Measurements from ENCODE around the gene KCNK4.
A peak's percentile ranks its signal among the peaks of the same experiment; 100 is the strongest.

The KCNK4 gene

DNA sequence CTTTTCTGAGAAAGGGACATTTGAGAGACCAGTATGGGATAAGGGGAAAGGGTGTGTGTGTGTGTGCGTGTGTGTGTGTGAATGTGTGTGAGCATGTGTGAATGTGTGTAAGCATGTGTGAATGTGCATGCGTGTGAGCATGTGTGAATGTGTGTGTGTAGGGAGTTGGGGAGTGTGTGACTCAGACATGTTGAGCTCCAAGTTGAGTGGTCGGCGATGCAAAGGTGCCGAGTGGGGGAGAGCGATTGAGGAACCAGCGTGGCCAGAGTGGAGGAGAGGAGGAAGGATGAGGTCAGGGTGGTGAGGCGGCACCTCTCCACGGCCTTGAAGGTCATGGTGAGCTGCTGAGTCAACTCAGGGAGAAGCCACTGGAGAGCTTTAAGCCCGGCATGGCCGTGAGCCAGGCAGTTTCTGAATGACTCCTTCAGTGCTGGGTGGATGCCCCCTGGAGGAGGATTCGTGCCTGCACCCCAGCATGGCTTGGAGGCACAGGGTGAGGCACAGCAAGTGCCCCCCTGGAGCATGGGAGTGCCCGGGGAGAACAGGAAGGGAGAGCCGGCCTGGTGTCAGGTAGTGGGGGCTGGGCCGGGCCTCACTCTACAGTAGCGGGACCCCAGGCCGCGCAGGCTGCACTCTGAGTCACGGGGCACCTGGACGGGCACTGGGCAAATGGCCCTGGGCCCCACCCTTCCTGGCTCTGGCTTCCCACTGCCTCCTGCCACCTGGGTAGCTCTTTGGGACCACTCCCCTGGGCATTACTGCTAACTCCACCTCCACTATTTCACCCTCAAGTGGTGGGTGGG, 40.7 kb downstream of the KCNK4 start:
- DNase-seq, result no peak

DNA sequence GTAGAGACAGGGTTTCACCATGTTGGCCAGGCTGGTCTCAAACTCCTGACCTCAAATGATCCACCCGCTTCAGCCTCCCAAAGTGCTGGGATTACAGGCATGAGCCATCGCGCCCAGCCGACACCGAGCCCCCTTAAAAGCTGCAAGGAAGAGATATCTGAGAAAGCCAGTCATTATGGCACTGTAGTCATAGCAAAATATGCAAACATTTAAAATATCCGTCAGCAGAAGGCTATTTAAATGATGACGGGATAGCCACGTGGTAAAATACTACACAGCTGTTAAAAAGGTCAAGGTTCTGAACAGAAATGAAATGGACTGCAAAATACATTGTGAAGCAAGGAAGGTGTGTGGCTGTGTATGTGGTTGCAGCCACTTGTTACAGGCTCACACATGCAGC, 42.5 kb downstream of the KCNK4 start:
- DNase-seq, result no peak

DNA sequence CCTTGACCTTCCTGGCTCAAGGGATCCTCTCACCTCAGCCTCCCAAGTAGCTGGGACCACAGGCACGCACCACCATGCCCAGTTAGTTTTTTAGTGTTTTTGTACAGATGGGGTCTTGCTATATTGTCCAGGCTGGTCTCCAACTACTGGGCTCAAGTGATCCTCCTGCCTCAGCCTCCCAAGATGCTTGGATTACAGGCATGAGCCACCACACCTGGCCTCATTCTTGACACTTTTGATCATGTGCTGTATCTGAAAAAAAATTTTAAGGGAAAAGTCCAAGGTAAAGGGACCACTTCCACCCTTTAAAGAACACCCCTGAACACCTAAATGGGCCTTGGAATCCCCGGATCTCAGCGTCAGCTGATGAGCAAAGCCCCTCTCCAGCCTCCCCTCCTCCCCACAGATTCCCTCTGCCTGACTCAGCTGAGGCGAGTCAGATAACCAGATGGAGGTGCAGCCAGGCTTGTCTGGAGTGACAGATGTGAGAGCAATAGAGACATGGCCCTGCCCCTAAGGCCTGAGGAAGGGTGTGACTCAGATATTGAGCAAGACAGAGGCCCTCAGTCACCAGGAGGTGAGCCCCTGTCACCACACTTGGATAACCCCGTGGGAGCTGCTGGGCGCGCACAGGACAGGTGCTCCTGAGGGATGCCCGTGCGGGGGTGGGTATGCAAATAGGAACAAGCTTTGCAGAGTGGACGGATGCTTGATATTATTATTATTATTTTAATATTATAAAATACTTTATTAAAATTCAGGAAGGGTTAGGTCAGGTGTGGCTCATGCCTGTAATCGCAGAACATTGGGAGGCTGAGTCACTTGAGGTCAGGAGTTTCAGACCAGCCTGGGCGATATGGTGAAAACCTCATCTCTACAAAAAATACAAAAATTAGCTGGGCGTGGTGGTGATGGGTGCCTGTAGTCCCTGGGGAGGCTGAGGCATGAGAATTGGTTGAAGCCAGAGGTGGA, 43.9 kb downstream of the KCNK4 start:
- DNase-seq, result peak; percentile 18

DNA sequence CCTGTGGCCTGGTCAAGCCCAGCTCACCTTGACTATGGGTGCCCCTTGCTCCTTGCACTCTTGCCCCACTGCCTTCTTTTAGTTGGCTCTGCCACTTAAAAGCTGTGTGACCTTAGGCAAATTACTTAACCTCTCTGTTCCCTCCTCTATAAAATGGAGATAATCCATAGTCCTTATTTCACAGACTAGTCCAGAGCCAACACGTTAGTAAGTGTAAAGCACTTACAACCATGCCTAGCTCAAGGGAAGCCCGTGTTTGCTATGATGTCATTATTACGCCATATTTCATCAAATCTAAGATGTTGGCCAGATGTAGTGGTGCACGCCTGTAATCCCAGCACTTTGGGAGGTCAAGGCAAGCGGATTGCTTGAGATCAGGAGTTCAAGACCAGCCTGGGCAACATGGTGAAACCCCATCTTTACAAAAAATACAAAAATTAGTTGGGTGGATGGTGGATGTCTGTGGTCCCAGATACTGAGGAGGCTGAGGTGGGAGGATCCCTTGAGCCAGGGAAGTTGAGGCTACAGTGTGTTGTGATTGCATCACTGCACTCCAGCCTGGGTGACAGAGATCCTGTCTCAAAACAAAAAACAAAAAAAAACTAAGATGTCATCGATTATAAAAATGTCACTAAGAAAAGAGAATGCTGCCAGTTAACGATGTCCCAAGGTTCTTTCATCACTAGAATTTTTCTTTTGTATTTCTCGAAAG, 46.6 kb downstream of the KCNK4 start:
- DNase-seq, result no peak

DNA sequence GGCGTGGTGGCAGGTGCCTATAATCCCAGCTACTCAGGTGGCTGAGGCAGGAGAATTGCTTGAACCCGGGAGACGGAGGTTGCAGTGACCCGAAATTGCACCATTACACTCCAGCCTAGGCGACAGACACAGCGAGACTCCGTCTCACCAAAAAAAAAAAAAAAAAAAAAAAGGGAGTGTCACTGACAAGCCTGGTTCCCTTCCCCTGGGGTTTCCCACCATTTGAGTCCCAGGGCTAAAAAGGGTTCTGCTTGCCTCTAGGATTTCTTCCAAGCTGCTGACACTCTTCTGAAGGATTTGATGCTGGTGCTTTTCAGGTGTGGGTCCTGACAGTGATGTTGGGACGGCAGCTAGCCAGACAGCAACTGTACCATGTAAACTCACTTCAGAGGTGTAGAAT, 47.6 kb downstream of the KCNK4 start:
- DNase-seq, result no peak

DNA sequence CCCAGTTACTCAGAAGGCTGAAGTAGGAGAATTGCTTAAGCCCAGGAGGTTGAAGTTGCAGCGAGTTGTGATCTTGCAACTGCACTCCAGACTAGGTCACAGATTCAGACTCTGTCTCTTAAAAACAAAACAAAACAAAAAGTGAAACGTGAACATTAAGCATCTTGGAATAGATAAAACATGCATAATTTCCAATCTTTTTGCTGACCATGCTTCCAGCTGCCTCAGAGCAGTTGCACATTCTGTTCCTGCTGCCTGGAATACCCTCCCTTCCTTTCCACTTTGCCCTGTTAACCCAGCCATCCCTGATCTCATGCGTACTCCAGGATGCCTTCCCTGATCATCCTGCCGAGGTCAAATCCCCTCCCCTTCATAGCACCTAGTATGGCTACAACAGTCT, 48.2 kb downstream of the KCNK4 start:
- no peak for DNase-seq

DNA sequence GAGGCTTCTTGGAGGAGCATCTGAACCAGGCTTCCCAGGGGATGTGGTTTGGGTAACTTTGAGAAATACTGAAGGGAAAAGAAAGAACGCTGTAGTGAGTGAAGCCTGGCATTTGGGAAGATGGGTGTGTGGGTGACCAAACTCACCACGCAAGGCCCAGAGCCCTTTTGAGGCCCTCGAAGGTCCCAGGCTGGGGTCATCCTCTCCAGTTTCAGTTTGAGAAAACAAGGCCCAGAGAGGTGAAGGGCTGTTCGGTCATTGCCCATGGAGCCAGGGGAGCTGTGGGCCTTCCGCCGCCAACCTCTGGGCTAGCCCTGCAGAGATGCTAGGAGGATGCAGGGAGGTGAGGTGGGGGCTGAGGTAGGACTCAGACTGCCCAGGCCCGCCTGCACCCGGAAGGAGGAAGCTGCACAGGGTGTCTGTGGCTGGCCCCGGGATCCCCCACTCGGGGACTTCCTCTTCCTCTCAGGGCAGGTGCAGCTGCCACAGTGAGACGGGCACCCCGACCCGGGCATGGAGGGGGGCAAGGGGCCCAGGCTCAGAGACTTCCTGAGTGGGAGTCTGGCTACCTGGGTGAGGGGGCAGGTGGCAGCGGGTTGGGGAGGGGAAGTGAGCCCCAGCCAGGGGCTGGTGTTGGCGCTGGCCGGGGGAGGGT, 48.8 kb downstream of the KCNK4 start, which contains the start of gene CCDC88B:
Gene CCDC88B (plus strand): TSS at position 451 of the 655 bp plus-strand sequence. CDS start 63 bp downstream, at position 514.
- no peak for DNase-seq

DNA sequence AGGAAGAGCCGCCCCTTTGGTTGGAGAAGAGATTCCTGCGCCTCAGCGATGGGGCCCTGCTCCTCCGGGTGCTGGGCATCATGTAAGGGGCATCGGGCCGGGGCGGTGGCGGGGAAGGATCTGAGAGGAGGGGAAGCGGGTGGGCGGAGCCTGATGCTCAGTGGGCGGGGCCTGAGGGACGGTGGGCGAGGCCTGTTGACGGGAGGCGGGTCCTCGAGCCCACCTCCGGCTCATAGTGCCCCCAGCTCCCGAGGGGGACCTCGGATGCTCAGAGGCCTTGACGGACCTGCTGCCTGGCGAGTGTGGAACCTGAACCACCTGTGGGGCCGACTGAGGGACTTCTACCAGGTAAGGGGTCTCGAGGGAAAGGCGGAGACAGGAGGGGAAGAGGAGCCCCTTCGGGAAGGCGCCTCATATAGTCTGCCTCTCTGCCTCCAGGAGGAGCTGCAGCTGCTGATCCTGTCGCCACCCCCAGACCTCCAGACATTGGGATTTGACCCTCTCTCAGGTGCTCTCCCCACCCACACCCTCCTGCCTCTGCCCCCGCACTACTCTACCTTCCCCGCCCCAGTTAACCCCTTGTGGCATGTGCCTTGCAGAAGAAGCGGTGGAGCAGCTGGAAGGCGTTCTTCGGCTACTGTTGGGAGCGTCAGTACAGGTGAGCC, 49.7 kb downstream of the KCNK4 start:
- DNase-seq, result no peak

DNA sequence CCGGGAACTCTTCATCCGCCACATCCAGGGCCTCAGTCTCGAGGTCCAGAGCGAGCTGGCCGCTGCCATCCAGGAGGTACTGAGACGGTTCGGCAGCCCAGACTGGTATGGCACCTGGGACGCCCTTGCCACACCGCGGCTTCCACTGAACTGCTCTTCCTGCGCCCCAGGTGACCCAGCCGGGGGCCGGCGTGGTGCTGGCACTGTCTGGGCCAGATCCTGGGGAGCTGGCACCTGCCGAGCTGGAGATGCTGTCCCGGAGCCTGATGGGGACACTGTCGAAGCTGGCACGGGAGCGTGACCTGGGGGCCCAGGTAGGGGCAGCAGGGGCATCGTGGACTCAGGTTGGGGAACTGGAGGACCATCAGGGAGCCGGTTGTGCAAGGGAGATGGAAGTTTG, 50.3 kb downstream of the KCNK4 start:
- DNase-seq, result no peak

DNA sequence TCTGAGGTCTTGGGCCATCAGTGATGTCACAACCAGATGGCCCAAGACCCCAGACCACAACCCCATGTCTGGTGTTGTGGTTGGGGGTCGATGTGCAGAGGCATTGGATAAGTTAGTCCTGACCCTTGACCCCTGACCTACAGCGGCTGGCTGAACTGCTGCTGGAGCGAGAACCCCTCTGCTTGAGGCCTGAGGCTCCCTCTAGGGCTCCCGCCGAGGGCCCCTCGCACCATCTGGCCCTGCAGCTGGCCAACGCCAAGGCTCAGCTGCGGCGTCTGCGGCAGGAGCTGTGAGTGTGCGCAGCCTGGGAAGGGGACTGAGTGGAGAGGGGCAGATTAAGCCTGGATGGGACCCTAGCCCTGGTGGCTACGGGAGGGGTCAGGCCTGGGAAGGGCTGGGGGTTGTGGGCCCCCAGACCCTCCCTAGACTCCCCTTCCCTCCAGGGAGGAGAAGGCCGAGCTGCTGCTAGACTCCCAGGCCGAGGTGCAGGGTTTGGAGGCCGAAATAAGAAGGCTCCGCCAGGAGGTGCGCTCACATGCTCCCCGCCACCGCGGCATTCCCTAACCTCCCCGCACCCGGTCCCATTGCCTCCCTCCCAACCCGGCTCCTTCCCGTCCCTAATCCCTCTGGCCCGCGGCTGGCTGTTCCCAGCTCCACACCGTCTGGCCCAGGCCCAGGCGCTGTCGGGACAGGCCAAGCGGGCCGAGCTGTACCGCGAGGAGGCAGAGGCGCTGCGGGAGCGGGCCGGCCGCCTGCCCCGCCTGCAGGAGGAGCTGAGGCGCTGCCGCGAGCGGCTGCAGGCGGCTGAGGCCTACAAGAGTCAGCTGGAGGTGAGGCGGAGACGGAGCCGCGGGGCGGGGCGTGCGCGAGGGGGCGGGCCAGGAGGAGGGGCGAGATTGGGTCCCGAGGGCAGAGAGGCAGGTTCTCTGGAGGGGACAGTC, 51.0 kb downstream of the KCNK4 start:
- DNase-seq, result peak; percentile 50

DNA sequence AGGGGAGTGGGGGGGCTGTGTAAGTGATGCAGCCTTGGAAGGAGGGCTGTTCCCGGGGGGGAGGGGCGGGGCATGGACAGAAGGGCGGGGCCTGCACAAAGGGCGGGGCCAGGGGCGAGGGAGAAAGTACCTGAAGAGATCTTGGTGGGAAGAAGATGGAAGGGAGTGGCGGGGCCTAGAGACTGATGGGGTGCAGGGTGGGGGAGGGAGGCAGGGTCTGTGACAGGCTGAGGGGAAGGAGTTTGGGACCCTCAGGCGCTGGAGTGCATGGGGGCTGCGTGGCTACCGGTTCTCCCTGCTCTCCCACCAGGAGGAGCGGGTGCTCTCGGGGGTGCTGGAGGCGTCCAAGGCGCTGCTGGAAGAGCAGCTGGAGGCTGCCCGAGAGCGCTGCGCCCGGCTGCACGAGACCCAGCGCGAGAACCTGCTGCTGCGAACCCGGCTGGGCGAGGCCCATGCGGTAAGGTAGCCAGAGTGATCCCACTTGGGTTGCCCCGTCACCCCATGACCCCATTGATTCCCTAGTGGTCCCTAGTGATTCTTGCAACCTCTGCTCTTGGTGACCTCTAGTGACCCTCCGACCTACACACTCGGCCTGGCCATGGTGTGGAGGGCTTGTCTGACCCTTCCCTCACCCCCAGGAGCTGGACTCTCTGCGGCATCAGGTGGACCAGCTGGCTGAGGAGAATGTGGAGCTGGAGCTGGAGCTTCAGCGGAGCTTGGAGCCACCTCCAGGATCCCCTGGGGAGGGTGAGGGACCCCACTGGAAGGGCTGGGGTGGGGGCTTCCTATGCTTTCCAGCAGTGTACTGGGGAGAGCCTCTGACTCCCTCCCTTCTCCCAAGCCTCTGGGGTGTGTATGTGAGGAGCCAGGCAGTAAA, 52.0 kb downstream of the KCNK4 start:
- DNase-seq, result no peak

DNA sequence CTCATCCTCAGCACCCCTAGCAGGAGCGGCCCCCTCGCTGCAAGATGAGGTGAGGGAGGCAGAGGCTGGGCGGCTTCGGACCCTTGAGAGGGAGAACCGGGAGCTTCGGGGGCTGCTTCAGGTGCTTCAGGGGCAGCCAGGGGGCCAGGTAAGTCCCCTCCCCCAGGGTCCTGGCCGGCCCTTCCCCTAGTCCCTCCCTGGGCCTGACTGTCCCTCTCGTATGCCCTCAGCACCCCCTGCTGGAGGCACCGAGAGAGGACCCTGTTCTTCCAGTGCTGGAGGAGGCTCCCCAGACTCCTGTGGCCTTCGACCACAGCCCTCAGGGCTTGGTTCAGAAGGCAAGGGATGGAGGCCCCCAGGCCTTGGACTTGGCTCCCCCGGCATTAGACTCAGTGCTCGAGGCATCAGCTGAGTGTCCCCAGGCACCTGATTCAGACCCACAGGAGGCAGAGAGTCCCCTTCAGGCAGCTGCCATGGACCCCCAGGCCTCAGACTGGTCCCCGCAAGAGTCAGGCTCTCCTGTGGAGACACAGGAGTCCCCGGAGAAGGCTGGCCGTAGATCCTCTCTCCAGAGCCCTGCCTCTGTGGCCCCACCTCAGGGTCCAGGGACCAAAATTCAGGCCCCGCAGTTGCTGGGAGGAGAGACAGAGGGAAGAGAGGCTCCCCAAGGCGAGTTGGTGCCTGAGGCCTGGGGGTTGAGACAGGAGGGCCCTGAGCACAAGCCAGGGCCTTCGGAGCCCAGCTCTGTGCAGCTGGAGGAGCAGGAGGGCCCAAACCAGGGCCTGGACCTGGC, 52.9 kb downstream of the KCNK4 start:
- no peak for DNase-seq

DNA sequence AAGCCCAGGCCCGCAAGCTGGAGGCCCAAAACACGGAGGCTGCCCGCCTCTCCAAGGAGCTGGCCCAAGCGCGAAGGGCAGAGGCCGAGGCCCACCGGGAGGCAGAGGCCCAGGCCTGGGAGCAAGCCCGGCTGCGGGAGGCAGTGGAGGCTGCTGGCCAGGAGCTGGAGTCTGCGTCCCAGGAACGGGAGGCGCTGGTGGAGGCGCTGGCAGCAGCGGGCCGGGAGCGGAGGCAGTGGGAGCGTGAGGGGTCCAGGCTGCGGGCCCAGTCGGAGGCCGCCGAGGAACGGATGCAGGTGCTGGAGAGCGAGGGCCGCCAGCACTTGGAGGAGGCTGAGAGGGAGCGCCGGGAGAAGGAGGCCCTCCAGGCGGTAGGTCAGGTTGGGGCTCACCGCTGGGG, 53.7 kb downstream of the KCNK4 start:
- DNase-seq, result no peak

DNA sequence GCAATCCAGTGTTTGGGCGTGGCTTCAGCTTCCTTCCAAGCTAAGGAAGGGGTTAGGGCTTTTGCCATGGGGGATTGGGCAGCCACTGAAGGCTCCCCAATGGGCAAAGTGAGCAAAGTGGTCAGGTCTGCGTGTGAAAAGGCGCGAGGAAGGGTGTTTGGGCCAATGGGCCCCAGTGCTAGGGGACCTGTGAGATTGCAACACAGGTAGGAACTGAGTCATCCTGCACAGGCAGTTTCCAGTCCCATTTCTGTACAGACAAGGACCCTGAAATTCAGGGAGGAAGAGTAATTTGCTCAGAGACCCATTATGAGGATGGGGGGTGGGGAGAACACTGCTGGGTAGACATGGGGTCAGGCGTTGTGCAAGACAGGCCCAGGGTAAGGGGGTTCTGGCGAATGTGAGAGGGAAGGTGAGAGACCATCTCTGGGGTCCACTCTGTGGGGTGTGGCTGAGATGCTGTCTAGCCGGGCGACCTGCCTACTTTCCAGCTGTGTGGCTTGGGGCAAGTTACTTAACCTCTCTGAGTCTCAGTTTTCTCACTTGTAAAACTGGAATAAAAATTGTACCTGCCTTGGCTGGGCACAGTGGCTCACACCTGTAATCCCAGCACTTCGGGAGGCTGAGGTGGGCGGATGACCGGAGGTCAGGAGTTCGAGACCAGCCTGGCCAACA, 56.2 kb downstream of the KCNK4 start:
- DNase-seq, result no peak

DNA sequence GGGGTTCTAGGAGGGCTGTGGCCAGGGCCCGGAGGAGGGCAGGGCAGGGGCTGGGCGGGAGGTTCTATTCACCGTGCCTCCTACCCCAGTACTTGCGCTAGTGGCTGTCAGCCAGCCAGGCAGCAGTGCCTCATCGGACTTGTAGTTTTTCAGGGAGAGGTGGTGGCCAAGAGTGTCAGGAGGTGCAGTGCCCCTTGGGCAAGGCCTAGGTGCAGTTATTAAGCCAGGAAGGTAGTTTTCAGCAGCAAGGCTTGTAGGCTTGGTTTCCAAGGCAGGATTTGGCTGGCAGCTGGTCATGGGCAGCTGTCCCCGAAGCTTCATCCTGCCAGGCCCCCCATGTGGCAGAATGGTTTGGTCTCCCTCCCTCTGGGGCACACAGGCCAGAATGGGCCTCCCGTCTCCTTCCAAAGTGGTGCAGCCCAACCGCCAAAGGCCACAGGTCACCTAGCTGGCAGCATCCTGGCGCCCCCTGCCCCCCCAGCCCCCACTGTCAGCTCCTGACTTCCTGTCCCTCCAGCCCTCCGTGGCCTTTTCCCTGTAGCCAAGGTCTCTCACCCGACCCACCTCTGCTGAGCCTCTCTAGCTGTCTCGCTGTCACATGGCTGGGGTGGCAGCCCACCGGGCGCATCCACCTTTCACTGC, 57.4 kb downstream of the KCNK4 start:
- DNase-seq, result no peak

DNA sequence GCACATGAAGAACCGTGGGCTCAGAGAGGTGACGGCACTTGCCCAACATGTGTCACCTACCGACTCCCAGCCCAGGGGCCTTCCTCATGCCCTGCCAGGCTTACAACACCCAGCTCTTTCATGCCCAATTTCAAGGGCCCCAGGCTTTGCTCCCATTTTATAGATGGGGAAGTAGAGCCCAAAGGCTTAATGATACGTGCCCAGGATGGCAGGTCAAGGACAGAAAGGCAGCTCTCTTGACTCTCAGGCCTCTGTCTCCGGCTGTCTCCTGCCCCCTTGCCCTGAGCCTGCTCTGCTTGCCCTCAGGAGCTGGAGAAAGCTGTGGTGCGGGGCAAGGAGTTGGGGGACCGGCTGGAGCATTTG, 57.9 kb downstream of the KCNK4 start:
- DNase-seq, result no peak

DNA sequence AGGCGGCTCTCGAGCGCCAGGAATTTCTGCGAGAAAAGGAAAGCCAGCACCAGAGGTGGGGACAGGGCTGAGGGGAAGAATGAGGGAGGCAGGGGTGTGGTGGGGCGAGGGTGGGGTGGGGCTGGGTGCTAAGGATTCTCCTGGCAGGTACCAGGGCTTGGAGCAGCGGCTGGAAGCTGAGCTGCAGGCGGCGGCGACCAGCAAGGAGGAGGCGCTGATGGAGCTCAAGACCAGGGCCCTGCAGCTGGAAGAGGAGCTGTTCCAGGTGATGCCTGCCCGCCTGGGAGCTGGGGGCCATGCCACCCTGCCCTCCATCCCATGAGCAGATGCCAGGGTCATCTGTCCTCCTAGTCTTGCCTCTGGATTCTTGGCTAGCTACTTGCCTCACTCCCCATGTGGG, 58.3 kb downstream of the KCNK4 start:
- DNase-seq, result no peak
